GM10248 (cell line): Measurements from ENCODE around the gene LIF.

Experiments
- CTCF ChIA-PET: fragments of 300-600 bp; sonication (Branson Sonifier 250); formaldehyde crosslinking; extraction: SDS; loops from one replicate; lab custom pipeline; 2021; ENCODE audit warnings: antibody characterized with exemption; lab: Yijun Ruan, JAX
- POLR2A ChIA-PET: fragments of 350-650 bp; sonication (Branson Sonifier 250); formaldehyde crosslinking; extraction: SDS; loops from one replicate; lab custom pipeline; 2020; ENCODE audit warnings: antibody characterized with exemption; lab: Yijun Ruan, JAX
- DNase-seq: peaks from one replicate; pipeline ENCODE4 v3.0.0; 2012; ENCODE audit errors: extremely low spot score
- CTCF ChIP-seq: IDR thresholded peaks from 2 replicates; pipeline ENCODE4 v1.5.1; 2012; ENCODE audit warnings: mild to moderate bottlenecking, low read depth; ENCODE audit errors: extremely low read depth, missing control alignments, control extremely low read depth

Gene LIF

GRCh38 chr22:30214703-30215407 lies 31.7 kb downstream of the LIF start:
- no peak for DNase-seq
- TF ChIP-seq CTCF = no peak
- ChIA-PET CTCF (interaction anchor here (1.4 to 1.9 kb wide), 2 partner anchors 10 to 40 kb away, joined by 4 to 6 read pairs; no protein-coding TSS in a partner anchor), POLR2A (no interaction called here)

GRCh38 chr22:30212996-30213441 lies 33.5 kb downstream of the LIF start:
- DNase-seq = no peak
- TF ChIP-seq CTCF = no peak
- ChIA-PET POLR2A (no interaction called here), CTCF (no interaction called here)

- ChIA-PET POLR2A (no interaction called here), CTCF (no interaction called here)
- DNase-seq = no peak
- no peak for TF ChIP-seq CTCF
These were observed 34.1 kb downstream of the LIF start for GRCh38 chr22:30212363-30212995.

GRCh38 chr22:30211124-30211820 lies 35.3 kb downstream of the LIF start:
- TF ChIP-seq CTCF = no peak
- ChIA-PET CTCF (no interaction called here), POLR2A (no interaction called here)
- DNase-seq = no peak

- DNase-seq = no peak
- ChIA-PET POLR2A (no interaction called here), CTCF (no interaction called here)
- no peak for TF ChIP-seq CTCF
These were observed 36.2 kb downstream of the LIF start for GRCh38 chr22:30210235-30210909.

GRCh38 chr22:30209642-30210041 lies 36.9 kb downstream of the LIF start:
- POLR2A ChIA-PET = no interaction called here

More at GRCh38 chr22:30209642-30210041, 36.9 kb downstream of the LIF start:
- CTCF ChIA-PET = no interaction called here
- DNase-seq = no peak
- no peak for TF ChIP-seq CTCF
